Measurements from ENCODE around the gene BTBD10.

GRCh38 chr11:13405220-13405619, 57.8 kb downstream of the BTBD10 start:
- TF ChIP-seq CTCF (IDR thresholded peaks at IDR 0.05; ENCODE audit: insufficient read depth, low read length, poor library complexity, severe bottlenecking) (no peak), EZH2phosphoT487 (conservative IDR thresholded peaks at IDR 0.05; ENCODE audit: low read length) (no peak)
